Measurements from ENCODE around the gene SDF2L1. TPM values are rescaled to one million over a fixed set of nuclear protein-coding genes. Genes with fewer than 3 reads are reported as not detected.
A peak's percentile ranks its signal among the peaks of the same experiment; 100 is the strongest.
"Not testable (repeated sequence)": the region's sequence is repeated elsewhere in the genome, so short reads cannot be mapped to it uniquely, and the experiment has no call there.

Gene SDF2L1
- total RNA-seq, 1 donor from 2014 or later, result 4.3 TPM

GRCh38 chr22:21641417-21641788 is 699 bp upstream of the SDF2L1 start:
- Mint-ChIP-seq H3K27ac (no peak overlapping the region), H3K36me3 (peaks cover 8% of the 10 kb centered on the region), H3K27me3 (ENCODE audit: insufficient read depth, low read depth) (peaks cover 9% of the 10 kb centered on the region), H3K9me3 (no peaks in the 10 kb centered on the region), H3K4me1 (peaks cover 21% of the 10 kb centered on the region), H3K4me3 (peak overlapping the region; percentile 89)
- Histone ChIP-seq H3K4me3 (peak overlapping the region; percentile 50), H2AFZ (replicated peaks) (peak overlapping the region; percentile 83), H3K9me3 (ENCODE audit: low read depth) (no peaks in the 10 kb centered on the region), H3K36me3 (no peaks in the 10 kb centered on the region), H3K9ac (peak overlapping the region; percentile 59), H3K27ac (no peak overlapping the region), H3K4me2 (peak overlapping the region; percentile 83), H3F3A (ENCODE audit: low read depth) (peaks cover 22% of the 10 kb centered on the region), H3K4me1 (peaks cover 11% of the 10 kb centered on the region), H4K20me1 (ENCODE audit: low read depth) (peaks cover 17% of the 10 kb centered on the region), H3K79me2 (ENCODE audit: low read depth) (no peaks in the 10 kb centered on the region), H3K27me3 (peaks cover 13% of the 10 kb centered on the region)
- peak; percentile 58 for TF ChIP-seq CTCF (IDR thresholded peaks at IDR 0.05)
- no peak for TF ChIP-seq EZH2phosphoT487 (IDR thresholded peaks at IDR 0.05)
- TF ChIP-seq EZH2 (IDR thresholded peaks at IDR 0.05), result peak; percentile 36
- peak; percentile 79 for DNase-seq (ENCODE audit: low spot score)

DNA sequence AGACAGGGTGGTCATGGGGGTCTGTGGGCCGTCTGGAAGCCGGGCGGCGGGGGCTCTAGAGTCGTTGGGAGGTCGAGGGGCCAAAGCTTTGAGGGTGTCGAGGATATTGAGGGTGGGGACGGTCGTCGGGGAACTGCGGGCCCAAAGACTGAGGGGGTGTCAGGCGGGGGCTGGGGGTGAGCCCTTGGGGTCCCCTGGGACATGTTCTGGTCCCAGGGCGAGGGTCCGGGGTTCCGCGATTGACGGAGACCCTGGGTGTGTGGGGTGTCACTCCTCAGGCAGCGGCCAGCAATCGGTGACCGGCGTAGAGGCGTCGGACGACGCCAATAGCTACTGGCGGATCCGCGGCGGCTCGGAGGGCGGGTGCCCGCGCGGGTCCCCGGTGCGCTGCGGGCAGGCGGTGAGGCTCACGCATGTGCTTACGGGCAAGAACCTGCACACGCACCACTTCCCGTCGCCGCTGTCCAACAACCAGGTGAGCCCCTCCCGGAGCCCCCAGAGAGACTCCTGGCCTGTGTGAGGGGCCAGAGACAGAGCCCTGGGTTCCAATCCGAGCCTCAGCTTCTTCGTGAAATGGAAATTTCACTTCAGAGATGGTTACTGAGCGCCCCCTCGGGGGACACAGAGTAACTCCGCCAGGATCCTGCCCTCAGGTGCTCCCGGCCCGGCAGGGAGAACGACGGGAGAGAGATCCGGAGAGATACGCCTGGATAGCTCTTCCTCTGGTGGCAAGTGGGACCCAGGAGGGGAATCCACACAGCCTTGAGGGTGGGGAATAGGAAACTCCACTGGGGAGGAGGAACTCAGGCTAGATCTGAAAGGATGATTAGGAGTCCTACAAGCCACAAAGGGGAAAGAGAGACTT is 714 bp downstream of the SDF2L1 start:
- Histone ChIP-seq H3K36me3 (no peaks in the 10 kb centered on the region), H3F3A (ENCODE audit: low read depth) (peaks cover 24% of the 10 kb centered on the region), H3K79me2 (ENCODE audit: low read depth) (no peaks in the 10 kb centered on the region), H3K9me3 (ENCODE audit: low read depth) (no peaks in the 10 kb centered on the region), H3K4me3 (peak overlapping the region; percentile 50), H2AFZ (replicated peaks) (peak overlapping the region; percentile 17), H4K20me1 (ENCODE audit: low read depth) (peaks cover 19% of the 10 kb centered on the region), H3K27me3 (peaks cover 13% of the 10 kb centered on the region), H3K4me1 (peaks cover 11% of the 10 kb centered on the region), H3K4me2 (peak overlapping the region; percentile 79), H3K27ac (no peak overlapping the region), H3K9ac (peak overlapping the region; percentile 60)
- no peak overlapping the region for H3K27ac Mint-ChIP-seq
- peaks cover 26% of the 10 kb centered on the region for H3K4me1 Mint-ChIP-seq
- H3K4me3 Mint-ChIP-seq, result peak overlapping the region; percentile 89
- peaks cover 7% of the 10 kb centered on the region for H3K27me3 Mint-ChIP-seq (ENCODE audit: insufficient read depth, low read depth)
- TF ChIP-seq EZH2 (IDR thresholded peaks at IDR 0.05) (no peak), CTCF (IDR thresholded peaks at IDR 0.05) (peak; percentile 70), EZH2phosphoT487 (IDR thresholded peaks at IDR 0.05) (no peak)
- H3K9me3 Mint-ChIP-seq, result no peaks in the 10 kb centered on the region
- peaks cover 8% of the 10 kb centered on the region for H3K36me3 Mint-ChIP-seq
- peak; percentile 85 for DNase-seq (ENCODE audit: low spot score)

DNA sequence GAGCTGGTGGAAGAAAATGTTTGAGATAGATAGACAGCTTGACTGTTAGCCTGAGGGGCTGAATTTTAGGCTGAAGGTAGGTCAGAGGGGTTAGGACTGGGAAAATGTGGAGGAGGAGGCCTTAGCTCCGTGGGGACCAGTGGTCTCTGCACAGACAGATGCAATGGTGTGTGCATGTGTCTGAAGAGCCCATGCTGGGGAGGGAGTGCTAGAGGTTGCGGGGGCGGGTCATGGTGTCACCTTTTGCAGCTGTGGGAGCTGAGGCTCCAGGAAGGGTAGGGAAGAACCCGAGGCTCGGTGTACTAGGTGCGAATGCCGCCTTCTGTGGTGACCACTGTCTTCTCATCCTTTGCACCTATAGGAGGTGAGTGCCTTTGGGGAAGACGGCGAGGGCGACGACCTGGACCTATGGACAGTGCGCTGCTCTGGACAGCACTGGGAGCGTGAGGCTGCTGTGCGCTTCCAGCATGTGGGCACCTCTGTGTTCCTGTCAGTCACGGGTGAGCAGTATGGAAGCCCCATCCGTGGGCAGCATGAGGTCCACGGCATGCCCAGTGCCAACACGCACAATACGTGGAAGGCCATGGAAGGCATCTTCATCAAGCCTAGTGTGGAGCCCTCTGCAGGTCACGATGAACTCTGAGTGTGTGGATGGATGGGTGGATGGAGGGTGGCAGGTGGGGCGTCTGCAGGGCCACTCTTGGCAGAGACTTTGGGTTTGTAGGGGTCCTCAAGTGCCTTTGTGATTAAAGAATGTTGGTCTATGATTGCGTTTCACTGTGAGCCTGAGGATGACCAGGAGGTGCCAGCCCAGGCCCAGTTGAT is 1.6 kb downstream of the SDF2L1 start:
- TF ChIP-seq EZH2 (IDR thresholded peaks at IDR 0.05), result no peak
- TF ChIP-seq EZH2phosphoT487 (IDR thresholded peaks at IDR 0.05), result no peak
- TF ChIP-seq CTCF (IDR thresholded peaks at IDR 0.05), result no peak
- Histone ChIP-seq H4K20me1 (ENCODE audit: low read depth) (peaks cover 19% of the 10 kb centered on the region), H3F3A (ENCODE audit: low read depth) (peaks cover 24% of the 10 kb centered on the region), H3K9me3 (ENCODE audit: low read depth) (no peaks in the 10 kb centered on the region), H3K36me3 (no peaks in the 10 kb centered on the region), H3K27me3 (peaks cover 13% of the 10 kb centered on the region), H3K4me2 (peak overlapping the region; percentile 79), H3K27ac (no peak overlapping the region), H3K79me2 (ENCODE audit: low read depth) (no peaks in the 10 kb centered on the region), H2AFZ (replicated peaks) (no peak overlapping the region), H3K4me1 (peaks cover 11% of the 10 kb centered on the region), H3K9ac (no peak overlapping the region), H3K4me3 (no peak overlapping the region)
- no peaks in the 10 kb centered on the region for H3K9me3 Mint-ChIP-seq
- peaks cover 7% of the 10 kb centered on the region for H3K27me3 Mint-ChIP-seq (ENCODE audit: insufficient read depth, low read depth)
- H3K36me3 Mint-ChIP-seq, result peaks cover 8% of the 10 kb centered on the region
- H3K4me3 Mint-ChIP-seq, result peak overlapping the region; percentile 89
- no peak for DNase-seq (ENCODE audit: low spot score)
- no peak overlapping the region for H3K27ac Mint-ChIP-seq
- peaks cover 26% of the 10 kb centered on the region for H3K4me1 Mint-ChIP-seq

GRCh38 chr22:21645513-21645912 is 3.4 kb downstream of the SDF2L1 start:
- Histone ChIP-seq H3K27me3 (peaks cover 13% of the 10 kb centered on the region), H4K20me1 (ENCODE audit: low read depth) (peaks cover 19% of the 10 kb centered on the region), H3F3A (ENCODE audit: low read depth) (peaks cover 28% of the 10 kb centered on the region), H3K4me1 (peaks cover 15% of the 10 kb centered on the region)
- H3K4me3 ChIP-seq; H3K36me3 Mint-ChIP-seq; H3K4me3 Mint-ChIP-seq; H2AFZ ChIP-seq (replicated peaks); H3K79me2 ChIP-seq (ENCODE audit: low read depth); H3K9ac ChIP-seq; H3K27ac Mint-ChIP-seq; H3K9me3 ChIP-seq (ENCODE audit: low read depth); H3K4me2 ChIP-seq; H3K9me3 Mint-ChIP-seq; DNase-seq (ENCODE audit: low spot score); H3K27me3 Mint-ChIP-seq (ENCODE audit: insufficient read depth, low read depth); H3K36me3 ChIP-seq; H3K27ac ChIP-seq: not testable (repeated sequence)
- H3K4me1 Mint-ChIP-seq, result peaks cover 28% of the 10 kb centered on the region

Measured in neural progenitor cell (in vitro differentiated cells).